B cell (primary cell): ENCODE data around the gene SLC6A18. TPM values are rescaled to one million over a fixed set of nuclear protein-coding genes. Genes with fewer than 3 reads are reported as not detected.
A peak's percentile ranks its signal among the peaks of the same experiment; 100 is the strongest.
"Not testable (repeated sequence)": the region's sequence is repeated elsewhere in the genome, so short reads cannot be mapped to it uniquely, and the experiment has no call there.

Experiments used
- ATAC-seq: fragments of 200-7000 bp; cut with Tn5 transposase; one replicate; pipeline ENCODE4 v1.10.0; 2021; ENCODE audit warnings: low read depth, mild to moderate bottlenecking, moderate number of reproducible peaks, moderate library complexity
- CTCF ChIA-PET: fragments of 350-600 bp; sonication (Branson Sonifier 250); formaldehyde crosslinking; loops from one replicate; lab custom pipeline; 2021; ENCODE audit warnings: antibody characterized with exemption, inconsistent platforms; lab: Charles Lee
- POLR2A ChIA-PET: fragments of 350-600 bp; sonication (Branson Sonifier 250); formaldehyde crosslinking; loops from one replicate; lab custom pipeline; 2021; ENCODE audit warnings: antibody characterized with exemption; lab: Charles Lee
- DNase-seq: peaks from one replicate; pipeline ENCODE4 v3.0.0; 2013
- H2AFZ ChIP-seq: 2 replicates; pipeline ENCODE4 v1.6.1; 2012; ENCODE audit warnings: mild to moderate bottlenecking, low read depth, low read length; ENCODE audit not compliant: insufficient read depth, poor library complexity, severe bottlenecking
- H3K27ac ChIP-seq, 2 donors: 1 replicate in 1 of 2; 2 replicates in 1 of 2; pipeline ENCODE4 v1.5.1; 2012 to 2013; ENCODE audit warnings: low read length in 2 of 2, mild to moderate bottlenecking in 2 of 2, moderate library complexity in 1 of 2
- H3K27me3 ChIP-seq, 4 experiments: fragments of 200-600 bp in 1 of 4; sonication (generic) in 1 of 4; replicated peaks in 1 of 4; 1 replicate in 2 of 4; 2 replicates in 2 of 4; pipeline versions ENCODE4 v1.6.1 to v1.7.0; 2013 to 2016; ENCODE audit warnings: low read length in 3 of 4, mild to moderate bottlenecking in 2 of 4, mixed read lengths in 1 of 4, moderate library complexity in 1 of 4; ENCODE audit not compliant: insufficient read depth in 4 of 4, control insufficient read depth in 3 of 4; ENCODE audit errors: control extremely low read depth in 1 of 4
- H3K36me3 ChIP-seq, 2 experiments: replicated peaks in 1 of 2; 1 replicate in 1 of 2; 2 replicates in 1 of 2; pipeline versions ENCODE4 v1.6.1 to v1.7.1; 2013; ENCODE audit warnings: low read length in 1 of 2; ENCODE audit not compliant: insufficient read depth in 2 of 2, control insufficient read depth in 1 of 2; ENCODE audit errors: control extremely low read depth in 1 of 2, extremely low read depth in 1 of 2
- H3K4me1 ChIP-seq, 2 donors: fragments of 200-600 bp in 1 of 2; sonication (generic) in 1 of 2; 1 replicate in 1 of 2; 2 replicates in 1 of 2; pipeline versions ENCODE4 v1.5.1 to v1.6.1; 2013 to 2017; ENCODE audit warnings: low read length in 2 of 2; ENCODE audit not compliant: control insufficient read depth in 2 of 2, insufficient read depth in 2 of 2
- H3K4me2 ChIP-seq: replicated peaks from 2 replicates; pipeline ENCODE3; 2012; ENCODE audit warnings: mild to moderate bottlenecking, low read depth, low read length; ENCODE audit not compliant: poor library complexity, severe bottlenecking
- H3K4me3 ChIP-seq, 5 experiments: fragments of 200-600 bp in 1 of 5; sonication (generic) in 1 of 5; 1 replicate in 3 of 5; 2 replicates in 2 of 5; pipeline versions ENCODE4 v1.5.1 to v1.7.0; 2011 to 2016; ENCODE audit warnings: low read length in 4 of 5, mild to moderate bottlenecking in 4 of 5, low read depth in 2 of 5, control low read depth in 1 of 5, moderate library complexity in 1 of 5; ENCODE audit not compliant: insufficient read depth in 1 of 5; ENCODE audit errors: control extremely low read depth in 1 of 5, extremely low read depth in 1 of 5
- H3K79me2 ChIP-seq: fragments of 200-600 bp; sonication (generic); one replicate; pipeline ENCODE4 v1.6.0; 2016; ENCODE audit warnings: low read length; ENCODE audit not compliant: control insufficient read depth, insufficient read depth
- H3K9ac ChIP-seq: fragments of 200-600 bp; sonication (generic); 2 replicates; pipeline ENCODE4 v1.6.1; 2017; ENCODE audit warnings: mild to moderate bottlenecking, low read length, moderate library complexity
- H3K9me3 ChIP-seq, 3 donors: one replicate each; pipeline versions ENCODE4 v1.6.1 to v1.7.1; 2013; ENCODE audit warnings: low read length in 2 of 3; ENCODE audit not compliant: control insufficient read depth in 2 of 3, insufficient read depth in 1 of 3; ENCODE audit errors: control extremely low read depth in 1 of 3
- H4K20me1 ChIP-seq: 2 replicates; pipeline ENCODE4 v1.6.0; 2012; ENCODE audit warnings: mild to moderate bottlenecking, low read length; ENCODE audit not compliant: insufficient read depth, control insufficient read depth, poor library complexity, severe bottlenecking
- H3K27ac Mint-ChIP-seq: one replicate; pipeline ENCODE4 v1.8.0; 2021; ENCODE audit warnings: mixed read lengths
- H3K27me3 Mint-ChIP-seq: one replicate; pipeline ENCODE4 v1.8.0; 2021; ENCODE audit warnings: mixed read lengths
- H3K4me1 Mint-ChIP-seq: one replicate; pipeline ENCODE4 v1.8.0; 2021; ENCODE audit warnings: mixed read lengths
- H3K4me3 Mint-ChIP-seq: one replicate; pipeline ENCODE4 v1.8.0; 2021; ENCODE audit warnings: mixed read lengths
- H3K9me3 Mint-ChIP-seq: one replicate; pipeline ENCODE4 v1.8.0; 2022; ENCODE audit warnings: mixed read lengths; ENCODE audit not compliant: insufficient read depth
- CTCF ChIP-seq: fragments of 200-600 bp; IDR thresholded peaks from one replicate; pipeline ENCODE4 v1.8.0; 2022; ENCODE audit warnings: antibody characterized with exemption, mild to moderate bottlenecking
- EZH2 ChIP-seq: IDR thresholded peaks from 2 replicates; pipeline ENCODE4 v1.6.1; 2012; ENCODE audit warnings: borderline replicate concordance, low read depth, mild to moderate bottlenecking, moderate library complexity, low read length; ENCODE audit not compliant: insufficient read depth, poor library complexity, severe bottlenecking
- WGBS: methylation state at CpG from one replicate; pipeline ENCODE4 v1.1.5; 2013; ENCODE audit warnings: missing lambda C conversion rate; ENCODE audit not compliant: insufficient coverage; 5-methylcytosine and 5-hydroxymethylcytosine counted together
- intact Hi-C: fragments of 100-400 bp; cut with micrococcal nuclease; formaldehyde crosslinking; loops from one replicate; pipeline ENCODE4 v1.10.0; 2022
- polyA plus RNA-seq: library from polyadenylated mRNA; depleted of rRNA; stranded (reverse); fragments of >200 nt; gene quantifications from 2 replicates; pipeline ENCODE4 v1.2.3, GENCODE V29; 2012
- total RNA-seq, 2 donors: library from RNA; stranded (reverse); fragments of 120-200 nt in 1 of 2; gene quantifications; 1 replicate in 1 of 2; 2 replicates in 1 of 2; pipeline versions ENCODE4 v1.2.3 to v1.2.4, GENCODE V29; 2013 to 2022

Gene SLC6A18
- total and polyA plus RNA-seq, 2 donors (not counting 1 experiment from before 2014, with no cell fraction given) = not detected

GRCh38 chr5:1290956-1291355 is 65.8 kb downstream of the SLC6A18 start:
- H3K79me2 ChIP-seq, H3K4me3 Mint-ChIP-seq, POLR2A ChIA-PET, H3K27me3 Mint-ChIP-seq, ATAC-seq, H3K27ac ChIP-seq, DNase-seq, H3K27me3 ChIP-seq, H3K9ac ChIP-seq, H3K9me3 ChIP-seq, H3K4me1 Mint-ChIP-seq, H3K27ac Mint-ChIP-seq, intact Hi-C loops, H3K4me3 ChIP-seq, CTCF ChIA-PET, H3K36me3 ChIP-seq, H4K20me1 ChIP-seq, H3K4me2 ChIP-seq, H3K9me3 Mint-ChIP-seq, H2AFZ ChIP-seq: not testable (repeated sequence)
- WGBS = 98% methylated on average over 11 of the region's 24 CpGs
- H3K4me1 ChIP-seq = peaks cover 11% of the 10 kb centered on the region in 2 donors

- Mint-ChIP-seq H3K4me1 (peaks cover 9% of the 10 kb centered on the region), H3K9me3 (peaks cover 2% of the 10 kb centered on the region), H3K27ac (no peak overlapping the region), H3K27me3 (peaks cover 11% of the 10 kb centered on the region), H3K4me3 (no peak overlapping the region)
- ATAC-seq = no peak
- CTCF ChIA-PET = no interaction called here
- H3K27me3 ChIP-seq = peaks cover 0 to 10% (median 0%) of the 10 kb centered on the region in 4 experiments
- peak; percentile 3 for DNase-seq
- TF ChIP-seq EZH2 (no peak), CTCF (no peak)
- H3K9ac ChIP-seq = no peak overlapping the region
- no peaks in the 10 kb centered on the region for H3K79me2 ChIP-seq
- intact Hi-C loops = no loop called here
- H2AFZ ChIP-seq = no peak overlapping the region
- H3K4me1 ChIP-seq = peaks cover 11% of the 10 kb centered on the region in 2 donors
- WGBS = 91% methylated on average over 20 of the region's 24 CpGs
- no peak overlapping the region for H3K27ac ChIP-seq
- no peaks in the 10 kb centered on the region for H3K36me3 ChIP-seq
- no peak overlapping the region for H3K4me3 ChIP-seq
- POLR2A ChIA-PET = no interaction called here
- no peak overlapping the region for H3K4me2 ChIP-seq
- H4K20me1 ChIP-seq = no peaks in the 10 kb centered on the region
- H3K9me3 ChIP-seq = peaks cover 0 to 9% (median 1%) of the 10 kb centered on the region in 3 donors
Measured at GRCh38 chr5:1291611-1292080, 66.5 kb downstream of the SLC6A18 start.
